ENCODE data around the gene COQ7.

COQ7 gene

GRCh38 chr16:19086322-19087199, 19.1 kb downstream of the COQ7 start:
- Mint-ChIP-seq H3K27ac (peak overlapping the region; percentile 75 to 99 (median 91)), H3K4me1 (peaks cover 13% of the 10 kb centered on the region), H3K27me3 (ENCODE audit: low read depth) (peaks cover 4% of the 10 kb centered on the region), H3K36me3 (ENCODE audit: low read depth) (peaks cover 7% of the 10 kb centered on the region), H3K9me3 (no peaks in the 10 kb centered on the region), H3K4me3 (peak overlapping the region; percentile 83 to 96 (median 95))
- TF ChIP-seq CTCF (IDR thresholded peaks at IDR 0.05; ENCODE audit: unreplicated experiment in 3 of 3) = peak; percentile 99

- TF ChIP-seq CTCF (IDR thresholded peaks at IDR 0.05; ENCODE audit: unreplicated experiment in 3 of 3) = no peak
- Mint-ChIP-seq H3K27me3 (ENCODE audit: low read depth) (peaks cover 4% of the 10 kb centered on the region), H3K4me3 (peak overlapping the region; percentile 11 to 65 (median 49)), H3K4me1 (peaks cover 20% of the 10 kb centered on the region), H3K9me3 (no peaks in the 10 kb centered on the region), H3K27ac (peak overlapping the region in 1 of 3 experiments; percentile 37), H3K36me3 (ENCODE audit: low read depth) (no peaks in the 10 kb centered on the region)
Observed at GRCh38 chr16:19088341-19088916, 21.0 kb downstream of the COQ7 start.

GRCh38 chr16:19089410-19089955, 22.1 kb downstream of the COQ7 start:
- H3K4me1 Mint-ChIP-seq = peaks cover 20% of the 10 kb centered on the region
- no peak overlapping the region for H3K27ac Mint-ChIP-seq
- no peaks in the 10 kb centered on the region for H3K36me3 Mint-ChIP-seq (ENCODE audit: low read depth)
- H3K27me3 Mint-ChIP-seq (ENCODE audit: low read depth) = peaks cover 4% of the 10 kb centered on the region
- TF ChIP-seq CTCF (IDR thresholded peaks at IDR 0.05; ENCODE audit: unreplicated experiment in 3 of 3) = no peak
- H3K9me3 Mint-ChIP-seq = no peaks in the 10 kb centered on the region
- H3K4me3 Mint-ChIP-seq = no peak overlapping the region

- H3K27me3 Mint-ChIP-seq (ENCODE audit: low read depth) = peaks cover under 1% of the 10 kb centered on the region
- H3K4me3 Mint-ChIP-seq = no peak overlapping the region
- TF ChIP-seq CTCF (IDR thresholded peaks at IDR 0.05; ENCODE audit: unreplicated experiment in 3 of 3) = no peak
- no peak overlapping the region for H3K27ac Mint-ChIP-seq
- no peaks in the 10 kb centered on the region for H3K36me3 Mint-ChIP-seq (ENCODE audit: low read depth)
- peaks cover 15% of the 10 kb centered on the region for H3K4me1 Mint-ChIP-seq
- H3K9me3 Mint-ChIP-seq = no peaks in the 10 kb centered on the region
Observed at GRCh38 chr16:19090916-19091315, 23.5 kb downstream of the COQ7 start.

- H3K27me3 Mint-ChIP-seq (ENCODE audit: low read depth) = no peaks in the 10 kb centered on the region
- H3K4me3 Mint-ChIP-seq = no peak overlapping the region
- H3K4me1 Mint-ChIP-seq = peaks cover 7% of the 10 kb centered on the region
- H3K9me3 Mint-ChIP-seq = peaks cover under 1% of the 10 kb centered on the region
- no peak overlapping the region for H3K27ac Mint-ChIP-seq
- no peak for TF ChIP-seq CTCF (IDR thresholded peaks at IDR 0.05; ENCODE audit: unreplicated experiment in 3 of 3)
- no peaks in the 10 kb centered on the region for H3K36me3 Mint-ChIP-seq (ENCODE audit: low read depth)
Observed at GRCh38 chr16:19092653-19093410, 25.4 kb downstream of the COQ7 start.

All from nephron (organoid).